Neural progenitor cell (in vitro differentiated cells): Measurements from ENCODE around the gene HK1. TPM values are rescaled to one million over a fixed set of nuclear protein-coding genes. Genes with fewer than 3 reads are reported as not detected.

Source experiments
- DNase-seq: peaks from one replicate; pipeline ENCODE4 v3.0.0-alpha.2; 2016; ENCODE audit warnings: low spot score
- H2AFZ ChIP-seq: fragments of 200-600 bp; sonication (generic); replicated peaks from 2 replicates; pipeline ENCODE4 v1.6.1; 2016; ENCODE audit warnings: antibody characterized with exemption
- H3F3A ChIP-seq: fragments of 200-600 bp; sonication (generic); 2 replicates; pipeline ENCODE4 v1.6.1; 2016; ENCODE audit warnings: antibody characterized with exemption, low read depth
- H3K27ac ChIP-seq: fragments of 200-600 bp; sonication (generic); 2 replicates; pipeline ENCODE4 v1.5.1; 2016; ENCODE audit warnings: mild to moderate bottlenecking
- H3K27me3 ChIP-seq: fragments of 200-600 bp; sonication (generic); 2 replicates; pipeline ENCODE4 v1.6.1; 2016; ENCODE audit warnings: mild to moderate bottlenecking, moderate library complexity
- H3K36me3 ChIP-seq: fragments of 200-600 bp; sonication (generic); 2 replicates; pipeline ENCODE4 v1.5.1; 2016
- H3K4me1 ChIP-seq: fragments of 200-600 bp; sonication (generic); 2 replicates; pipeline ENCODE4 v1.6.1; 2016; ENCODE audit warnings: mixed run types
- H3K4me2 ChIP-seq: fragments of 200-600 bp; sonication (generic); 2 replicates; pipeline ENCODE4 v1.6.1; 2016
- H3K4me3 ChIP-seq: fragments of 200-600 bp; sonication (generic); 2 replicates; pipeline ENCODE4 v1.5.1; 2016
- H3K79me2 ChIP-seq: fragments of 200-600 bp; sonication (generic); 2 replicates; pipeline ENCODE4 v1.6.1; 2016; ENCODE audit warnings: low read depth
- H3K9ac ChIP-seq: fragments of 200-600 bp; sonication (generic); 2 replicates; pipeline ENCODE4 v1.6.1; 2016
- H3K9me3 ChIP-seq: fragments of 200-600 bp; sonication (generic); 2 replicates; pipeline ENCODE4 v1.5.1; 2016; ENCODE audit warnings: low read depth
- H4K20me1 ChIP-seq: fragments of 200-600 bp; sonication (generic); 2 replicates; pipeline ENCODE4 v1.6.1; 2016; ENCODE audit warnings: low read depth
- H3K27ac Mint-ChIP-seq: 3 replicates; pipeline ENCODE4 v1.8.0; 2021; ENCODE audit warnings: mixed read lengths
- H3K27me3 Mint-ChIP-seq: 2 replicates; pipeline ENCODE4 v1.8.0; 2022; ENCODE audit warnings: low read depth, mild to moderate bottlenecking, inconsistent platforms, moderate library complexity, mixed read lengths; ENCODE audit not compliant: insufficient read depth
- H3K36me3 Mint-ChIP-seq: 3 replicates; pipeline ENCODE4 v1.8.0; 2021; ENCODE audit warnings: mixed read lengths
- H3K4me1 Mint-ChIP-seq: 3 replicates; pipeline ENCODE4 v1.8.0; 2021; ENCODE audit warnings: mixed read lengths
- H3K4me3 Mint-ChIP-seq: 3 replicates; pipeline ENCODE4 v1.8.0; 2021; ENCODE audit warnings: mild to moderate bottlenecking, moderate library complexity, mixed read lengths
- H3K9me3 Mint-ChIP-seq: 3 replicates; pipeline ENCODE4 v1.8.0; 2020; ENCODE audit warnings: mixed read lengths
- CTCF ChIP-seq: fragments of 200-600 bp; sonication (generic); IDR thresholded peaks from 2 replicates; pipeline ENCODE4 v1.5.1; 2017; ENCODE audit warnings: antibody characterized with exemption, mild to moderate bottlenecking
- EZH2 ChIP-seq: fragments of 200-600 bp; sonication (generic); IDR thresholded peaks from 2 replicates; pipeline ENCODE4 v1.6.1; 2017; ENCODE audit warnings: antibody characterized with exemption, mild to moderate bottlenecking, moderate library complexity
- EZH2phosphoT487 ChIP-seq: fragments of 200-600 bp; sonication (generic); IDR thresholded peaks from 2 replicates; pipeline ENCODE4 v1.6.1; 2017; ENCODE audit warnings: antibody characterized with exemption
- total RNA-seq: library from RNA; depleted of rRNA; stranded (reverse); fragments of >200 nt; gene quantifications from 2 replicates; pipeline ENCODE4 v1.2.3, GENCODE V29; 2015; ENCODE audit warnings: low replicate concordance

The HK1 gene
- total RNA-seq, 1 donor from 2014 or later: 30.1 TPM

DNA sequence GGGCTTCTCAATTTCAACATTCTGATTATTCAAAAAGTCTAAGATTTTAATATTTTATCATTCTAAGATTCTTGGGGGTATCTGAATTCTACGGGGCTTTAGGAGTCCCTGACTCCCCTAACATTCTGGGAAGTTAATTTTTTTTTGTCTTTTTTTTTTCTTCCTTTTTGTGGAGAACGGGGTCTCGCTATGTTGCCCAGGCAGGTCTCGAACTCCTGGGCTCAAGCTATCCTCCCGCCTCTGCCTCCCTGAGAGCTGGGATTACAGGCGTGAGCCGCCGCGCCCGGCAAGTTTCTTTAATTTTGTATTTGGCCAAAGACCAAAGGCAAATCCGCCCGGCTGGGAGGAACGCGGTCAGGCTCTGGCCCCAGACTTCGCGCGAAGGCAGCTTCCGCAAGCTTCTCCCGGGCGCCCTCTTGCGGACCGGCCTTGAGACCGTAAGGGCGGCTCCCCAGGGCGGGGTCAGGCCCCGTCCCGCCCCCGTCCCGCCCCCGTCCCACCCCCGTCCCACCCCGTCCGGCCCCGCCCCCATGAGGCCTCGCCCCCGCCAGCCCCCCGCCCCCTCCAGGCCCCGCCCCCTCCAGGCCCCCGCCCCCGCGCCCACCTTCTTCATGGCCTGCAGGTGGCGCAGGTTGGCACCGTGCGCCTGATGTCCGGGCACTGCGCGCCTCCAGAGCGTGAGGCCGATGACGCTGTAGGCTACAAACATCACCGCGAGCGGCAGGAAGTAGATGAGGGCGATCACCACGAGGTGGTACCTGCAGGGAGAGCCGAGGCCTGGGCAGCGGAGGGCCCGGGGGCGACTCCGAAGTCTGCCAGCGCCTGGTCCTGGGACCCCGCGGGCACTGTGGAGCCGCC lies 130.3 kb downstream of the HK1 start:
- H3K79me2 ChIP-seq: no peaks in the 10 kb centered on the region
- peak overlapping the region; percentile 71 for H3K4me2 ChIP-seq
- no peaks in the 10 kb centered on the region for H3K9me3 ChIP-seq
- peak; percentile 98 for DNase-seq
- peak; percentile 70 for TF ChIP-seq CTCF
- TF ChIP-seq EZH2phosphoT487: no peak
- Mint-ChIP-seq H3K4me1 (peaks cover 20% of the 10 kb centered on the region), H3K9me3 (no peaks in the 10 kb centered on the region), H3K27ac (no peak overlapping the region), H3K27me3 (peaks cover 15% of the 10 kb centered on the region), H3K4me3 (peak overlapping the region; percentile 22), H3K36me3 (peaks cover 1% of the 10 kb centered on the region)
- no peak overlapping the region for H3K27ac ChIP-seq
- H3K27me3 ChIP-seq: peaks cover 9% of the 10 kb centered on the region
- H3F3A ChIP-seq: peaks cover 6% of the 10 kb centered on the region
- peak overlapping the region; percentile 18 for H3K4me3 ChIP-seq
- peaks cover 7% of the 10 kb centered on the region for H3K4me1 ChIP-seq
- peak overlapping the region; percentile 87 for H2AFZ ChIP-seq
- H3K9ac ChIP-seq: no peak overlapping the region
- no peaks in the 10 kb centered on the region for H3K36me3 ChIP-seq
- no peaks in the 10 kb centered on the region for H4K20me1 ChIP-seq

DNA sequence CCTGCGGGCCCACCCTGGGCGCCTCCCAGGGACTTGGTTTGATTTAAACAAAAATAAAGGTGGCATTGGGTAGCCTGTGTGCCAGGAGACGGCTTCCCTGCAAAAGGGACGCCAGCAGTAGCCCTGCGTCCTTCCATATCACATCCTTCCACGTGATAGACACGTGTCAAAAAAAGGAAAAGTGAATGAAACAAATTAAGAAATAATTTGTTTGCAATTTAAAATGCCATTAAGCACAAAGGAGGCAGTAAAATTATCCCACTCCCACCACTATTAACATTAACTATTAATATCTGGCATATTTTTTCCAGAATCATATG lies 130.8 kb downstream of the HK1 start:
- H3K27ac ChIP-seq: no peak overlapping the region
- Mint-ChIP-seq H3K4me3 (peak overlapping the region; percentile 70), H3K9me3 (no peaks in the 10 kb centered on the region), H3K36me3 (peaks cover 1% of the 10 kb centered on the region), H3K27me3 (peaks cover 15% of the 10 kb centered on the region), H3K4me1 (peaks cover 16% of the 10 kb centered on the region), H3K27ac (no peak overlapping the region)
- H3K27me3 ChIP-seq: peaks cover 9% of the 10 kb centered on the region
- no peaks in the 10 kb centered on the region for H3K79me2 ChIP-seq
- no peaks in the 10 kb centered on the region for H3K36me3 ChIP-seq
- H3K4me1 ChIP-seq: peaks cover 7% of the 10 kb centered on the region
- H3K4me2 ChIP-seq: peak overlapping the region; percentile 71
- no peaks in the 10 kb centered on the region for H3K9me3 ChIP-seq
- peaks cover 6% of the 10 kb centered on the region for H3F3A ChIP-seq
- H2AFZ ChIP-seq: peak overlapping the region; percentile 87
- no peak for DNase-seq
- no peaks in the 10 kb centered on the region for H4K20me1 ChIP-seq
- TF ChIP-seq EZH2phosphoT487 (no peak), EZH2 (no peak), CTCF (no peak)
- H3K9ac ChIP-seq: no peak overlapping the region
- H3K4me3 ChIP-seq: peak overlapping the region; percentile 18

- Histone ChIP-seq H3K9ac (no peak overlapping the region), H3K79me2 (no peaks in the 10 kb centered on the region), H2AFZ (no peak overlapping the region), H4K20me1 (no peaks in the 10 kb centered on the region), H3K27me3 (peaks cover 9% of the 10 kb centered on the region), H3K4me2 (no peak overlapping the region), H3K9me3 (no peaks in the 10 kb centered on the region), H3K4me1 (peaks cover 7% of the 10 kb centered on the region), H3K36me3 (no peaks in the 10 kb centered on the region), H3F3A (peaks cover 6% of the 10 kb centered on the region), H3K4me3 (no peak overlapping the region), H3K27ac (no peak overlapping the region)
- no peak for TF ChIP-seq CTCF
- TF ChIP-seq EZH2phosphoT487: no peak
- no peak for TF ChIP-seq EZH2
- H3K36me3 Mint-ChIP-seq: no peaks in the 10 kb centered on the region
- peaks cover 15% of the 10 kb centered on the region for H3K27me3 Mint-ChIP-seq
- H3K4me1 Mint-ChIP-seq: peaks cover 16% of the 10 kb centered on the region
- no peak overlapping the region for H3K27ac Mint-ChIP-seq
- DNase-seq: no peak
- H3K4me3 Mint-ChIP-seq: no peak overlapping the region
- H3K9me3 Mint-ChIP-seq: no peaks in the 10 kb centered on the region
Measured at GRCh38 chr10:69409968-69410367, 131.7 kb downstream of the HK1 start.
